Measurements from ENCODE around the gene ING5.
"Not testable (repeated sequence)": the region's sequence is repeated elsewhere in the genome, so short reads cannot be mapped to it uniquely, and the experiment has no call there.

The ING5 gene

DNA sequence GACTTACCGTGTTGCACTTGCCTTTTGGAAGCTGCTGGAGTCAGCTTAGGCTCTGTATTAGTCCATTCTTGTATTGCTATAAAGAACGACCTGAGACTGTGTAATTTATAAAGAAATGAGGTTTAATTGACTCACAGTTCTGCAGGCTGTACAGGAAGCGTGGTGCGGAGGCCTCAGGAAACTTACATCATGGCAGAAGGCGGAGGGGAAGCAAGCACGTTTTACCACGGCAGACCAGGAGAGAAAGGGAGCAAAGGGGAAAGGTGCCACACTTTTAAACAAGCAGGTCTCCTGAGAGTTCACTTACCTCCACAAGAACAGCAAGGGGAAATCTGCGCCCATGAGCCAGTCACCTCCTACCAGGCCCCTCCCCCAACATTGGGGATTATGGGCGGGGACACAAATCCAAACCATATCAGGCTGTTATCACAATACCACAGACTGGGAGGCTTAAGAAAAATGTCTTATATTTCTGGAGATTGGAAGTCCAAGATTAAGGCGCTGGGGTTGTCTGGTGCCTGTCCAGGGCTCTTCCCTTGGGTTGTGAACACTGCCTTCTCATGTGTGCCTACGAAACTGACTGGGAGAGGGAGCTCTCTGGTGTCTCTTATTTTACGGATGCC is 28.9 kb downstream of the ING5 start:
- Histone ChIP-seq H3K27ac (ENCODE audit: low read depth, low read length) (no peak overlapping the region), H3K4me1 (ENCODE audit: control insufficient read depth, insufficient read depth, low read length) (no peaks in the 10 kb centered on the region), H3K36me3 (ENCODE audit: control insufficient read depth, insufficient read depth, low read length) (peaks cover 12% of the 10 kb centered on the region; the same call in 1 of the 2 replicates), H3K9me3 (ENCODE audit: control insufficient read depth, insufficient read depth, low read depth, low read length) (no peaks in the 10 kb centered on the region), H3K9ac (ENCODE audit: low read length) (no peak overlapping the region), H3K4me3 (ENCODE audit: low read depth, low read length) (no peak overlapping the region), H3K27me3 (ENCODE audit: control insufficient read depth, insufficient read depth, low read length) (peaks cover 5% of the 10 kb centered on the region)

- H3K9me3 ChIP-seq (ENCODE audit: control insufficient read depth, insufficient read depth, low read depth, low read length); H3K36me3 ChIP-seq (ENCODE audit: control insufficient read depth, insufficient read depth, low read length); H3K4me1 ChIP-seq (ENCODE audit: control insufficient read depth, insufficient read depth, low read length); H3K4me3 ChIP-seq (ENCODE audit: low read depth, low read length); H3K9ac ChIP-seq (ENCODE audit: low read length); H3K27me3 ChIP-seq (ENCODE audit: control insufficient read depth, insufficient read depth, low read length); H3K27ac ChIP-seq (ENCODE audit: low read depth, low read length): not testable (repeated sequence)
Measured at GRCh38 chr2:241732513-241733186, 30.8 kb downstream of the ING5 start.

GRCh38 chr2:241733391-241734207 is 31.8 kb downstream of the ING5 start:
- H3K9ac ChIP-seq (ENCODE audit: low read length): no peak overlapping the region
- H3K27me3 ChIP-seq (ENCODE audit: control insufficient read depth, insufficient read depth, low read length): peaks cover 5% of the 10 kb centered on the region
- no peaks in the 10 kb centered on the region for H3K4me1 ChIP-seq (ENCODE audit: control insufficient read depth, insufficient read depth, low read length)
- no peaks in the 10 kb centered on the region for H3K36me3 ChIP-seq (ENCODE audit: control insufficient read depth, insufficient read depth, low read length)
- no peak overlapping the region for H3K27ac ChIP-seq (ENCODE audit: low read depth, low read length)
- H3K4me3 ChIP-seq (ENCODE audit: low read depth, low read length): peak overlapping the region; percentile 53
- no peaks in the 10 kb centered on the region for H3K9me3 ChIP-seq (ENCODE audit: control insufficient read depth, insufficient read depth, low read depth, low read length)

DNA sequence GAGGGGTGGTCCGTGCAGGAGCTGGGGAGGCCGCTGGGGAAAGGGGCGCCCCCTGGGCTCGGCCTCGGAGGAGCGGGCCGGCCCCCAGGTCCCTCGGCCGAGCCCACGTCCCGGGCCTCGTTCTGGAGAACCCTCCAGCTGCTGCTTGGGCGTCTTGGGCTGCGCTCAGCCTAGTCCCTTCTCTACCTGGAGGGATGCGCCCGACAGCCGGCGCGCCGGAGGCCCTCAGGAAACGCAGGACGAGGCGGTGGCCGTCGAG is 32.3 kb downstream of the ING5 start:
- H3K9ac ChIP-seq (ENCODE audit: low read length): no peak overlapping the region
- peaks cover 5% of the 10 kb centered on the region for H3K27me3 ChIP-seq (ENCODE audit: control insufficient read depth, insufficient read depth, low read length)
- H3K27ac ChIP-seq (ENCODE audit: low read depth, low read length): no peak overlapping the region
- no peaks in the 10 kb centered on the region for H3K4me1 ChIP-seq (ENCODE audit: control insufficient read depth, insufficient read depth, low read length)
- H3K36me3 ChIP-seq (ENCODE audit: control insufficient read depth, insufficient read depth, low read length): no peaks in the 10 kb centered on the region
- no peaks in the 10 kb centered on the region for H3K9me3 ChIP-seq (ENCODE audit: control insufficient read depth, insufficient read depth, low read depth, low read length)
- peak overlapping the region; percentile 53 for H3K4me3 ChIP-seq (ENCODE audit: low read depth, low read length)

DNA sequence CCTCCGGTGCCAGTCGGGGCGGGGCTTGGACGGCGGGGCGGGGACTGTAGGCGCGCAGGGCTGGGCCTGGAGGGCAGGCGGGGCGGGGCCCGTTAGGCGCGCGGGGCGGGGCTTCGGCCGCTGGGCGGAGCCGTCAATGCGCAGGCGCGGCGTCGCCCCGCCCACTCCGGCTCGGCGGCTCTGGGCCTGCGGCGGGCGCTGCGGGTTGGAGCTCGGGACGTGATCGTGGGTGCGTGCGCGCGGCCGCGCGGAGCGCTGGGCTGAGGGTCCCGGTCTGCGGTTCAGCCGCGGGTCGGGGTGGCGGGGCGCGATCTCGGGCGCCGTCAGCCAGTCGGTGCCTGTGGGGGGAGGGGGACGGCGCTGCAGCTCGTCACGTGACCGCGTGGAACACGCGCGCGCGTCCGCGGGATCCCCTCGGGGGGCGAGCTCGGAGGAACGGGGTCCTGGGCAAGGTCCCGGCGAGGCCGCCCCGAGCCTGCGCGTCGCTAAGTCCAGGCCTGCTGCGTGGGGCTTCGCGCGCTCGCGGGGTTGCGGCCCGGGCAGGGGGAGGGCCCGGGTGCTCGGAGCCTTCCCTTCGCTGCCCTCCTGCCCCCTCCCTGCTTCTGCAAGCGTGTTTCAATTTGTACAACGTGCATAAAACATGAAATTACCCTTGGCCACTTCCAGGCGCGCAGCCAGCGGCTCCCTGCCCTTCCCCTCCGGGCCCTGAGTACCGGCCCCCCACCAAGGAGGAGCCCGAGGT is 32.8 kb downstream of the ING5 start, which contains the start of gene D2HGDH:
D2HGDH (plus strand) TSS at position 164 of the 742 bp plus-strand sequence. CDS start 595 bp downstream, outside the sequence.
- Histone ChIP-seq H3K4me3 (ENCODE audit: low read depth, low read length) (peak within 1 kb of the TSS; percentile 95), H3K4me1 (ENCODE audit: control insufficient read depth, insufficient read depth, low read length) (no peaks in the 10 kb centered on the region), H3K27ac (ENCODE audit: low read depth, low read length) (peak within 1 kb of the TSS; percentile 85; the same call in 1 of the 2 replicates), H3K9ac (ENCODE audit: low read length) (peak within 1 kb of the TSS; percentile 87), H3K36me3 (ENCODE audit: control insufficient read depth, insufficient read depth, low read length) (no peaks in the 10 kb centered on the region), H3K27me3 (ENCODE audit: control insufficient read depth, insufficient read depth, low read length) (peaks cover 5% of the 10 kb centered on the region), H3K9me3 (ENCODE audit: control insufficient read depth, insufficient read depth, low read depth, low read length) (no peaks in the 10 kb centered on the region)

DNA sequence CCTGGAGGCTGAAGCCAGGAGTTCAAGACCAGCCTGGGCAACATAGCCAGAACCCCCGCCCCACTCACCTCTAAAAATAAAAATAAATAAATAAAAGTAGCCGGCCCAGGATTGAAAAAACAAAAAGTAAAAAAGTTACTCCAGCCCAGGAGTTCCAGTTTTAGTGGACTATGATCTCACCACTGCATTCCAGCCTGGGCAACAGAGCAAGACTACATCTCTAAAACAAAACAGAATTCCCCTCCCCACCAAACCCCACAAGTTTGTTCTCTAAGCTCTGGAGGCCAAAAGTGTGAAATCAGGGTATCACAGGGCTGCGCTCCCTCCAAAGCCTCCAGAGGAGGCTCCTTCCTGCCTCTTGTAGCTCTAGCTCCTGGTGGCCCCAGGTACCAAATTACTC is 34.3 kb downstream of the ING5 start:
- H3K9ac ChIP-seq (ENCODE audit: low read length): no peak overlapping the region
- H3K9me3 ChIP-seq (ENCODE audit: control insufficient read depth, insufficient read depth, low read depth, low read length): no peaks in the 10 kb centered on the region
- peaks cover 5% of the 10 kb centered on the region for H3K27me3 ChIP-seq (ENCODE audit: control insufficient read depth, insufficient read depth, low read length)
- H3K36me3 ChIP-seq (ENCODE audit: control insufficient read depth, insufficient read depth, low read length): no peaks in the 10 kb centered on the region
- no peak overlapping the region for H3K4me3 ChIP-seq (ENCODE audit: low read depth, low read length)
- H3K27ac ChIP-seq (ENCODE audit: low read depth, low read length): no peak overlapping the region
- H3K4me1 ChIP-seq (ENCODE audit: control insufficient read depth, insufficient read depth, low read length): no peaks in the 10 kb centered on the region

GRCh38 chr2:241738040-241738686 is 36.3 kb downstream of the ING5 start:
- H3K9ac ChIP-seq (ENCODE audit: low read length): no peak overlapping the region
- H3K4me3 ChIP-seq (ENCODE audit: low read depth, low read length): no peak overlapping the region
- H3K27ac ChIP-seq (ENCODE audit: low read depth, low read length): no peak overlapping the region
- no peaks in the 10 kb centered on the region for H3K36me3 ChIP-seq (ENCODE audit: control insufficient read depth, insufficient read depth, low read length)
- H3K27me3 ChIP-seq (ENCODE audit: control insufficient read depth, insufficient read depth, low read length): peaks cover 5% of the 10 kb centered on the region
- H3K4me1 ChIP-seq (ENCODE audit: control insufficient read depth, insufficient read depth, low read length): no peaks in the 10 kb centered on the region
- H3K9me3 ChIP-seq (ENCODE audit: control insufficient read depth, insufficient read depth, low read depth, low read length): no peaks in the 10 kb centered on the region

- H3K36me3 ChIP-seq (ENCODE audit: control insufficient read depth, insufficient read depth, low read length): peaks cover 6% of the 10 kb centered on the region; the same call in 1 of the 2 replicates
- H3K4me3 ChIP-seq (ENCODE audit: low read depth, low read length): no peak overlapping the region
- H3K4me1 ChIP-seq (ENCODE audit: control insufficient read depth, insufficient read depth, low read length): no peaks in the 10 kb centered on the region
- H3K27ac ChIP-seq (ENCODE audit: low read depth, low read length): no peak overlapping the region
- no peaks in the 10 kb centered on the region for H3K27me3 ChIP-seq (ENCODE audit: control insufficient read depth, insufficient read depth, low read length)
- H3K9me3 ChIP-seq (ENCODE audit: control insufficient read depth, insufficient read depth, low read depth, low read length): no peaks in the 10 kb centered on the region
- H3K9ac ChIP-seq (ENCODE audit: low read length): no peak overlapping the region
Measured at GRCh38 chr2:241739177-241739576, 37.3 kb downstream of the ING5 start.

DNA sequence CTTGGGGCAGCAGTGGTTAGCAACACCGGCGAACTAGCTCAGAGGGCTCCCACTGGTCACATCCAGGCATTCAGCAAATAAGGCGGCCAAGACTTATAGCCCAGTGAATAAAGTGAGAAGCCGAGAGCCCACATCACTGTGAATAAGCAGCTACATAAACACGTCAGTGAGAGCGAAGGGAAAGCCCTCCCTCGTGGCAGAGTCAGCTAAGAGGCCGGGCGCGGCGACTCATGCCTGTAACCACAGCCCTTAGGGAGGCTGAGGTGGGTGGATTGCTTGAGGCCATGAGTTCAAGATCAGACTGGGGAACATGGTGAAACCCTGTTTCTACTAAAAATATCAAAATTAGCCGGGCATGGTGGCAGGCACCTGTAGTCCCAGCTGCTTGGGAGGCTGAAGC is 37.8 kb downstream of the ING5 start:
- no peak overlapping the region for H3K4me3 ChIP-seq (ENCODE audit: low read depth, low read length)
- peaks cover 9% of the 10 kb centered on the region; the same call in 1 of the 2 replicates for H3K36me3 ChIP-seq (ENCODE audit: control insufficient read depth, insufficient read depth, low read length)
- H3K9me3 ChIP-seq (ENCODE audit: control insufficient read depth, insufficient read depth, low read depth, low read length): no peaks in the 10 kb centered on the region
- H3K27me3 ChIP-seq (ENCODE audit: control insufficient read depth, insufficient read depth, low read length): no peaks in the 10 kb centered on the region
- no peaks in the 10 kb centered on the region for H3K4me1 ChIP-seq (ENCODE audit: control insufficient read depth, insufficient read depth, low read length)
- H3K27ac ChIP-seq (ENCODE audit: low read depth, low read length): no peak overlapping the region
- no peak overlapping the region for H3K9ac ChIP-seq (ENCODE audit: low read length)

DNA sequence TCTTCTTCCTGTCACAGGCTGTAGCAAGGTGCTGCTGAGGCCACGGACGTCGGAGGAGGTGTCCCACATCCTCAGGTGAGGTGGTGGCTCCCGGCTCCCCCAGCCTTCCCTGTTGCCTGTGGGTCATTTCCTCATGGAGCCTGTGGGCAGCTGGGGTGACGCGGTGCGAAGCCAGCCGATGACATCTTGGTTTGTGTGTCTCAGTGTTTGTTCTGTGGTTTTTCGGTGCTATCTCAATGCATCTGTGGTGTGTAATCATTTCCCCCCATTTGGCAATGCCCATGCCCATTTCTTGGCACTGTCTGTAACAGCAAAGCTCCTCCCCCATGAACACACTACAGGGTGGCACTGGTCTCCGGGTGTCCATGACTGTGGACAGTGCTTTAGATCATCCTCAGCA is 39.2 kb downstream of the ING5 start:
- peaks cover 21% of the 10 kb centered on the region for H3K36me3 ChIP-seq (ENCODE audit: control insufficient read depth, insufficient read depth, low read length)
- H3K27me3 ChIP-seq (ENCODE audit: control insufficient read depth, insufficient read depth, low read length): no peaks in the 10 kb centered on the region
- no peaks in the 10 kb centered on the region for H3K4me1 ChIP-seq (ENCODE audit: control insufficient read depth, insufficient read depth, low read length)
- H3K27ac ChIP-seq (ENCODE audit: low read depth, low read length): no peak overlapping the region
- H3K4me3 ChIP-seq (ENCODE audit: low read depth, low read length): no peak overlapping the region
- H3K9ac ChIP-seq (ENCODE audit: low read length): no peak overlapping the region
- no peaks in the 10 kb centered on the region for H3K9me3 ChIP-seq (ENCODE audit: control insufficient read depth, insufficient read depth, low read depth, low read length)
